A549 (cell line): Measurements from ENCODE around the gene CSTF1. TPM values are rescaled to one million over a fixed set of nuclear protein-coding genes. Genes with fewer than 3 reads are reported as not detected.

Source experiments
- ATAC-seq, 2 experiments: fragments of 200-7000 bp in 1 of 2; fragments of >200 bp in 1 of 2; cut with Nextera tagmentation in 1 of 2; cut with Tn5 transposase in 1 of 2; 3 replicates each; pipeline versions ENCODE4 v1.8.0 to v1.9.1; 2018 to 2020; ENCODE audit warnings: mild to moderate bottlenecking in 1 of 2, moderate library complexity in 1 of 2
- CTCF ChIA-PET: fragments of 300-600 bp; sonication (Branson Sonifier 250); formaldehyde crosslinking; extraction: SDS; loops from one replicate; lab custom pipeline; 2021; ENCODE audit warnings: antibody characterized with exemption, inconsistent platforms; lab: Yijun Ruan, JAX
- POLR2A ChIA-PET: fragments of 350-600 bp; formaldehyde crosslinking; extraction: SDS; loops from one replicate; lab custom pipeline; 2021; ENCODE audit warnings: antibody characterized with exemption, inconsistent platforms; lab: Yijun Ruan, JAX
- DNase-seq, 2 experiments: peaks; one replicate each; pipeline versions ENCODE4 v3.0.0 to v3.0.0-alpha.2; 2011 to 2016; ENCODE audit warnings: low read depth in 1 of 2, low spot score in 1 of 2
- FAIRE-seq: peaks from 2 replicates; lab custom pipeline; 2011; peaks lifted over from hg19 to GRCh38; lab: Jason Lieb, UNC
- H3K27ac ChIP-seq, 2 experiments: fragments of >200 bp; sonication (Bioruptor Twin); formaldehyde crosslinking; 3 replicates each; pipeline ENCODE4 v1.5.1; 2016 to 2017
- H3K4me1 ChIP-seq: fragments of >200 bp; sonication (Bioruptor Twin); formaldehyde crosslinking; 3 replicates; pipeline ENCODE4 v1.6.1; 2016
- H3K4me2 ChIP-seq: fragments of >200 bp; sonication (Bioruptor Twin); formaldehyde crosslinking; 3 replicates; pipeline ENCODE4 v1.6.1; 2016
- H3K4me3 ChIP-seq: fragments of >200 bp; sonication (Bioruptor Twin); formaldehyde crosslinking; 3 replicates; pipeline ENCODE4 v1.5.1; 2016
- H3K9me3 ChIP-seq: fragments of >200 bp; sonication (Bioruptor Twin); formaldehyde crosslinking; 3 replicates; pipeline ENCODE4 v1.6.1; 2016
- BHLHE40 ChIP-seq: IDR thresholded peaks from 2 replicates; pipeline ENCODE4 v1.6.1; 2012; ENCODE audit warnings: low read depth, low read length, inconsistent platforms
- CBX2 ChIP-seq: fragments of 200-600 bp; sonication (generic); IDR thresholded peaks from 2 replicates; pipeline ENCODE4 v1.6.1; 2016; ENCODE audit warnings: low read depth, mild to moderate bottlenecking, borderline replicate concordance
- CBX8 ChIP-seq: fragments of 200-600 bp; sonication (generic); IDR thresholded peaks from 2 replicates; pipeline ENCODE4 v1.6.1; 2016
- CEBPB ChIP-seq, 2 experiments: fragments of >200 bp in 1 of 2; sonication (Bioruptor Twin) in 1 of 2; formaldehyde crosslinking in 1 of 2; IDR thresholded peaks; 2 replicates each; pipeline ENCODE4 v1.6.1; 2012 to 2016
- EHMT2 ChIP-seq: fragments of 200-600 bp; sonication (generic); IDR thresholded peaks from 2 replicates; pipeline ENCODE4 v1.6.1; 2016; ENCODE audit warnings: antibody characterized with exemption, low read depth, mild to moderate bottlenecking, moderate library complexity
- ESRRA ChIP-seq: fragments of 150-350 bp; IDR thresholded peaks from 2 replicates; pipeline ENCODE4 v1.6.1; 2014; ENCODE audit warnings: mild to moderate bottlenecking, low read length, borderline replicate concordance
- FOSB ChIP-seq: fragments of 250-450 bp; sonication (Bioruptor Pico); IDR thresholded peaks from 2 replicates; pipeline ENCODE4 v1.5.0; 2020; ENCODE audit warnings: mild to moderate bottlenecking, moderate library complexity
- FOSL2 ChIP-seq, 2 experiments: fragments of 450-650 bp in 1 of 2; fragments of >200 bp in 1 of 2; sonication (Bioruptor Twin) in 1 of 2; formaldehyde crosslinking; IDR thresholded peaks; 2 replicates each; pipeline versions ENCODE4 v1.5.0 to v1.6.1; 2016 to 2020; ENCODE audit warnings: mild to moderate bottlenecking in 1 of 2, moderate library complexity in 1 of 2
- FOXS1 ChIP-seq: fragments of 250-450 bp; sonication (Bioruptor Pico); IDR thresholded peaks from 2 replicates; pipeline ENCODE4 v1.5.0; 2020; ENCODE audit warnings: mild to moderate bottlenecking, moderate library complexity
- GATA3 ChIP-seq: IDR thresholded peaks from 2 replicates; pipeline ENCODE4 v1.6.1; 2012; ENCODE audit warnings: borderline replicate concordance
- HEYL ChIP-seq: fragments of 250-450 bp; sonication (Bioruptor Pico); IDR thresholded peaks from 2 replicates; pipeline ENCODE4 v1.8.0; 2021; ENCODE audit warnings: mild to moderate bottlenecking, moderate library complexity
- HOXA7 ChIP-seq: fragments of 250-450 bp; sonication (Bioruptor Pico); IDR thresholded peaks from 2 replicates; pipeline ENCODE4 v1.5.0; 2020; ENCODE audit warnings: mild to moderate bottlenecking, moderate library complexity
- HOXB13 ChIP-seq: fragments of 250-450 bp; sonication (Bioruptor Pico); IDR thresholded peaks from 2 replicates; pipeline ENCODE4 v1.5.0; 2020; ENCODE audit warnings: low read depth, mild to moderate bottlenecking, moderate library complexity
- MYC ChIP-seq: IDR thresholded peaks from 2 replicates; pipeline ENCODE4 v1.6.1; 2012; ENCODE audit warnings: mild to moderate bottlenecking, inconsistent platforms, low read length, improper control_type of control experiment, borderline replicate concordance
- NFE2L2 ChIP-seq: fragments of 150-350 bp; conservative IDR thresholded peaks from 2 replicates; pipeline ENCODE4 v1.6.1; 2014; ENCODE audit warnings: low read length
- NR3C1 ChIP-seq: fragments of >200 bp; sonication (Bioruptor Twin); formaldehyde crosslinking; IDR thresholded peaks from 3 replicates; pipeline ENCODE4 v1.6.1; 2017
- PHF8 ChIP-seq: fragments of 200-600 bp; sonication (generic); IDR thresholded peaks from 2 replicates; pipeline ENCODE4 v1.6.1; 2016; ENCODE audit warnings: low read depth, mild to moderate bottlenecking, antibody characterized with exemption, moderate library complexity, borderline replicate concordance
- POLR2A ChIP-seq: IDR thresholded peaks from 2 replicates; pipeline ENCODE4 v1.6.1; 2012; ENCODE audit warnings: mild to moderate bottlenecking, low read length
- RARB ChIP-seq: fragments of 250-450 bp; sonication (Bioruptor Pico); IDR thresholded peaks from 2 replicates; pipeline ENCODE4 v1.8.0; 2021; ENCODE audit warnings: mild to moderate bottlenecking, moderate library complexity
- RCOR1 ChIP-seq: fragments of 150-350 bp; IDR thresholded peaks from 2 replicates; pipeline ENCODE4 v1.6.1; 2014; ENCODE audit warnings: antibody characterized with exemption, low read length, low read depth
- SREBF2 ChIP-seq: fragments of 450-650 bp; IDR thresholded peaks from 2 replicates; pipeline ENCODE4 v1.6.1; 2014; ENCODE audit warnings: mild to moderate bottlenecking, moderate library complexity
- TP53 ChIP-seq: fragments of 250-450 bp; sonication (Bioruptor Pico); IDR thresholded peaks from 2 replicates; pipeline ENCODE4 v1.5.0; 2021; ENCODE audit warnings: mild to moderate bottlenecking, moderate library complexity
- ZFP36 ChIP-seq: fragments of 450-650 bp; IDR thresholded peaks from 2 replicates; pipeline ENCODE4 v1.6.1; 2014; ENCODE audit warnings: borderline replicate concordance; ENCODE audit not compliant: partially characterized antibody
- ZNF302 ChIP-seq: fragments of 250-450 bp; sonication (Bioruptor Pico); IDR thresholded peaks from 2 replicates; pipeline ENCODE4 v1.9.0; 2021; ENCODE audit warnings: inconsistent platforms, mild to moderate bottlenecking, moderate library complexity
- WGBS: methylation state at CpG from one replicate; pipeline ENCODE4 v1.1.6; 2017; ENCODE audit errors: missing lambda C conversion rate; 5-methylcytosine and 5-hydroxymethylcytosine counted together
- polyA plus RNA-seq, 4 experiments: library from polyadenylated mRNA; depleted of rRNA in 3 of 4; stranded (reverse); fragments of >200 nt; fragmentation: RNase III in 1 of 4; extraction: RNeasy Plus Mini Kit Qiagen cat#74134 plus additional on column Dnase treatment in 1 of 4; gene quantifications; 2 replicates in 3 of 4; 3 replicates in 1 of 4; pipeline ENCODE4 v1.2.3, GENCODE V29; 2011 to 2017
- TF ChIP-seq, protein P1 (sequence below): fragments of 250-450 bp; sonication (Bioruptor Pico); IDR thresholded peaks from 2 replicates; pipeline ENCODE4 v1.5.0; 2020; ENCODE audit warnings: low read depth, mild to moderate bottlenecking, moderate library complexity
- TF ChIP-seq, protein P2 (sequence below): IDR thresholded peaks from 2 replicates; pipeline ENCODE4 v1.6.1; 2012
- TF ChIP-seq, protein P3 (sequence below): fragments of 200-600 bp; sonication (generic); IDR thresholded peaks from 2 replicates; pipeline ENCODE4 v1.6.1; 2016; ENCODE audit warnings: antibody characterized with exemption, mild to moderate bottlenecking, moderate library complexity
- TF ChIP-seq, protein P4 (sequence below): fragments of 250-450 bp; sonication (Bioruptor Pico); IDR thresholded peaks from 2 replicates; pipeline ENCODE4 v1.5.0; 2021; ENCODE audit warnings: mild to moderate bottlenecking, moderate library complexity, borderline replicate concordance

CSTF1 gene
- polyA plus RNA-seq, 2 of the 4 experiments (the other 2 are of a cell fraction), result 40.9 to 79.9 TPM

DNA sequence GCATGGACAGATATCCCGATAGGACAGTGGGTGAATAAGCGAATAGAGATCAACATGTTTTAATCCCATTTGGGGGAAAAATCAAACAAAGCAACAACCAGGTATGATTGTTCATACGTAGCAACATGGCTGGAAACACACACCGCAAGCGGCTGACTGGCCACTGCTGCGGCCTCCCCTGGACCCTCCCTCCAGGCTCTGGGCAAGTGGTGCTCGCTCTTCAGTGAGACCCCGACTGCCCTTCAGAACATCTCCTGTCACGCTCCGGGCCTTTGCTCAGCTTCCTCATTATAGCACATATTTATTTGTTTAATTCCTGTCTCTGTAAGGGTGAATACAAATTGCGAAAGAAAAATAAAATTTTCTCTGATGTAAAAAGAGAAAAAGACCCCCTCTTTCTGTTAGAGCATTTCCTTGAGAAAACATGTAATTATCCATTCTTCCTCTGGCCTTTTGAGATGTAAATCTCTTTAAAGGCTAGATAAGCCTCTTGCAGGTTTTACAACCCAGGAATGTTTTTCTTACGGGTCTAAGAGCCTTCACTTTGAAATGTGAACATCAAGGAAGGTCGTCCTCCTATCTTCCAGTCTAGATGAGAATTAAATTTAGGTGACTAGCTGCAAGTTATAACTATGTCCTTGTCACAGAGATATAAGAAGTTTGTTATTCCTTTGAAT is 44.7 kb upstream of the CSTF1 start:
- Histone ChIP-seq H3K4me2 (peak overlapping the region; percentile 20; the same call in 1 of the 3 replicates), H3K4me3 (no peak overlapping the region), H3K27ac (no peak overlapping the region; a peak in 1 of 6 replicates), H3K9me3 (no peaks in the 10 kb centered on the region), H3K4me1 (0 out of 3 replicates have a peak, but pooled peaks cover 6% of the 10 kb centered on the region)
- 65% methylated on average over 13 of the region's 13 CpGs for WGBS
- TF ChIP-seq, protein P1, sequence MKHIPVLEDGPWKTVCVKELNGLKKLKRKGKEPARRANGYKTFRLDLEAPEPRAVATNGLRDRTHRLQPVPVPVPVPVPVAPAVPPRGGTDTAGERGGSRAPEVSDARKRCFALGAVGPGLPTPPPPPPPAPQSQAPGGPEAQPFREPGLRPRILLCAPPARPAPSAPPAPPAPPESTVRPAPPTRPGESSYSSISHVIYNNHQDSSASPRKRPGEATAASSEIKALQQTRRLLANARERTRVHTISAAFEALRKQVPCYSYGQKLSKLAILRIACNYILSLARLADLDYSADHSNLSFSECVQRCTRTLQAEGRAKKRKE (CRISPR knock-in tag), result no peak
- ChIA-PET CTCF (no interaction called here), POLR2A (no interaction called here)
- no peak for FAIRE-seq
- DNase-seq, result no peak
- no peak for ATAC-seq

DNA sequence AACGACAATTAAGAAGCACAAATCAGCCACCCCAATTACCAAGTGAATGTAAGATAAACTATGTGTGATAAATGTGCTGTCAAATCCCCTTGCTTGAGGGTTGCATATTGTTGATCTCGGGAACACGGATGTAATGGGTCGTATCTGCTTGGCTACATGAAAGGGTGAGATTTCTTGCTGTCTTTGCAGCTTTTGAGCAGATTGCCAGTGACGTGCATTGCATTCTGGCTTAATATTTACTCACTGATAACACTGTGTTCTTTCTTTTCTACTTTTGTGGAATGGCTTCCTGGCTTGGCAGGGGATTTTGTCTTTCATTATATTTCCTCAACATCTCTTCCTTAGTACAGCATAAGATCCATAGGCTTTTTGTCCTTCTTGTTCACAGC is 44.1 kb upstream of the CSTF1 start:
- FAIRE-seq (no peak), DNase-seq (no peak), ATAC-seq (no peak)
- Histone ChIP-seq H3K4me3 (no peak overlapping the region), H3K9me3 (no peaks in the 10 kb centered on the region), H3K27ac (no peak overlapping the region; a peak in 1 of 6 replicates), H3K4me1 (0 out of 3 replicates have a peak, but pooled peaks cover 6% of the 10 kb centered on the region), H3K4me2 (peak overlapping the region; percentile 20; the same call in 1 of the 3 replicates)
- TF ChIP-seq, protein P2, sequence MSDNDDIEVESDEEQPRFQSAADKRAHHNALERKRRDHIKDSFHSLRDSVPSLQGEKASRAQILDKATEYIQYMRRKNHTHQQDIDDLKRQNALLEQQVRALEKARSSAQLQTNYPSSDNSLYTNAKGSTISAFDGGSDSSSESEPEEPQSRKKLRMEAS, result no peak
- TF ChIP-seq RCOR1 (no peak), CBX2 (no peak), FOSL2 (IDR thresholded peaks at IDR 0.05) (no peak), FOSL2 (CRISPR knock-in tag; IDR thresholded peaks at IDR 0.05) (no peak), HEYL (CRISPR knock-in tag) (no peak), ZNF302 (CRISPR knock-in tag) (no peak), BHLHE40 (no peak), FOXS1 (CRISPR knock-in tag) (no peak), POLR2A (no peak), NFE2L2 (no peak), HOXA7 (no peak)
- ChIA-PET POLR2A (no interaction called here), CTCF (no interaction called here)
- WGBS, result 23% methylated on average over 5 of the region's 5 CpGs

DNA sequence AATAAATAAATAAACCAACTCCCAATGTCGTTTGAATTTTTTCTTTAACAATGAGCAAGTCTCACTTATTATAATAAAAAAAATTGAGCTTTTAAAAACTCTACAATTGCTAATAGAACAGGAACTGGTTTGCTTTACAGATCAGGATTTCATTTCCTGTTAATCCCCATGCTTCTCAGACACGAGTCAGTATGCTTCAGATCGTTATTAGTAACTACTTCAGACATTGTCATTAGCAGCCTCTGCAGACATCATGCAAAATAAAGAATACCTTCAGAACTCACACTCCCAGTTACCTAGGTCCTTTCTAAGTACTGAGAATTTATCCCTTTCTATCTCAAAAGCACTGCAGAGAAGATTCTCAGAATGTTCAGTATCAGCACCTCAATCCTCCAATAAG is 43.7 kb upstream of the CSTF1 start:
- CTCF ChIA-PET, result interaction anchor here (0.7 to 1.1 kb wide), 2 partner anchors 100 to 202 kb away, joined by 3 read pairs; partner anchors contain the start of gene MC3R
- ATAC-seq, result no peak

More for the DNA sequence above, 43.7 kb upstream of the CSTF1 start:
- DNase-seq, result no peak
- TF ChIP-seq MYC (no peak), HOXB13 (CRISPR knock-in tag) (no peak), CBX8 (no peak), SREBF2 (no peak), TP53 (CRISPR knock-in tag) (no peak), EHMT2 (no peak), ZFP36 (no peak), RARB (CRISPR knock-in tag) (no peak), FOSL2 (IDR thresholded peaks at IDR 0.05) (no peak), FOSL2 (CRISPR knock-in tag; IDR thresholded peaks at IDR 0.05) (no peak), CEBPB (IDR thresholded peaks at IDR 0.05) (no peak), POLR2A (no peak), GATA3 (no peak), NR3C1 (no peak), PHF8 (no peak), ESRRA (no peak), FOSB (CRISPR knock-in tag) (no peak)
- TF ChIP-seq, protein P3, sequence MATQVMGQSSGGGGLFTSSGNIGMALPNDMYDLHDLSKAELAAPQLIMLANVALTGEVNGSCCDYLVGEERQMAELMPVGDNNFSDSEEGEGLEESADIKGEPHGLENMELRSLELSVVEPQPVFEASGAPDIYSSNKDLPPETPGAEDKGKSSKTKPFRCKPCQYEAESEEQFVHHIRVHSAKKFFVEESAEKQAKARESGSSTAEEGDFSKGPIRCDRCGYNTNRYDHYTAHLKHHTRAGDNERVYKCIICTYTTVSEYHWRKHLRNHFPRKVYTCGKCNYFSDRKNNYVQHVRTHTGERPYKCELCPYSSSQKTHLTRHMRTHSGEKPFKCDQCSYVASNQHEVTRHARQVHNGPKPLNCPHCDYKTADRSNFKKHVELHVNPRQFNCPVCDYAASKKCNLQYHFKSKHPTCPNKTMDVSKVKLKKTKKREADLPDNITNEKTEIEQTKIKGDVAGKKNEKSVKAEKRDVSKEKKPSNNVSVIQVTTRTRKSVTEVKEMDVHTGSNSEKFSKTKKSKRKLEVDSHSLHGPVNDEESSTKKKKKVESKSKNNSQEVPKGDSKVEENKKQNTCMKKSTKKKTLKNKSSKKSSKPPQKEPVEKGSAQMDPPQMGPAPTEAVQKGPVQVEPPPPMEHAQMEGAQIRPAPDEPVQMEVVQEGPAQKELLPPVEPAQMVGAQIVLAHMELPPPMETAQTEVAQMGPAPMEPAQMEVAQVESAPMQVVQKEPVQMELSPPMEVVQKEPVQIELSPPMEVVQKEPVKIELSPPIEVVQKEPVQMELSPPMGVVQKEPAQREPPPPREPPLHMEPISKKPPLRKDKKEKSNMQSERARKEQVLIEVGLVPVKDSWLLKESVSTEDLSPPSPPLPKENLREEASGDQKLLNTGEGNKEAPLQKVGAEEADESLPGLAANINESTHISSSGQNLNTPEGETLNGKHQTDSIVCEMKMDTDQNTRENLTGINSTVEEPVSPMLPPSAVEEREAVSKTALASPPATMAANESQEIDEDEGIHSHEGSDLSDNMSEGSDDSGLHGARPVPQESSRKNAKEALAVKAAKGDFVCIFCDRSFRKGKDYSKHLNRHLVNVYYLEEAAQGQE, result no peak
- TF ChIP-seq, protein P4, sequence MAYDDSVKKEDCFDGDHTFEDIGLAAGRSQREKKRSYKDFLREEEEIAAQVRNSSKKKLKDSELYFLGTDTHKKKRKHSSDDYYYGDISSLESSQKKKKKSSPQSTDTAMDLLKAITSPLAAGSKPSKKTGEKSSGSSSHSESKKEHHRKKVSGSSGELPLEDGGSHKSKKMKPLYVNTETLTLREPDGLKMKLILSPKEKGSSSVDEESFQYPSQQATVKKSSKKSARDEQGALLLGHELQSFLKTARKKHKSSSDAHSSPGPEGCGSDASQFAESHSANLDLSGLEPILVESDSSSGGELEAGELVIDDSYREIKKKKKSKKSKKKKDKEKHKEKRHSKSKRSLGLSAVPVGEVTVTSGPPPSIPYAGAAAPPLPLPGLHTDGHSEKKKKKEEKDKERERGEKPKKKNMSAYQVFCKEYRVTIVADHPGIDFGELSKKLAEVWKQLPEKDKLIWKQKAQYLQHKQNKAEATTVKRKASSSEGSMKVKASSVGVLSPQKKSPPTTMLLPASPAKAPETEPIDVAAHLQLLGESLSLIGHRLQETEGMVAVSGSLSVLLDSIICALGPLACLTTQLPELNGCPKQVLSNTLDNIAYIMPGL (CRISPR knock-in tag), result no peak
- Histone ChIP-seq H3K9me3 (no peaks in the 10 kb centered on the region), H3K4me3 (no peak overlapping the region), H3K4me2 (peak overlapping the region; percentile 20; the same call in 1 of the 3 replicates), H3K27ac (no peak overlapping the region), H3K4me1 (0 out of 3 replicates have a peak, but pooled peaks cover 6% of the 10 kb centered on the region)
- POLR2A ChIA-PET, result no interaction called here
- FAIRE-seq, result no peak
- 3% methylated on average over 3 of the region's 3 CpGs for WGBS
